Measurements from ENCODE around the gene SH2B3.

SH2B3 gene

GRCh38 chr12:111405859-111406473, at the start of gene SH2B3:
TSS of gene SH2B3 (plus strand) at chr12:111405923. CDS start at chr12:111418146, 12,223 bp downstream.
- peaks cover 3% of the 10 kb centered on the region for H3K27me3 ChIP-seq (ENCODE audit: insufficient read depth, low read length)

GRCh38 chr12:111359231-111359913, 46.4 kb upstream of the SH2B3 start:
- Histone ChIP-seq H2AFZ (ENCODE audit: low read depth, low read length) (no peak overlapping the region), H3K9me3 (ENCODE audit: low read length) (no peaks in the 10 kb centered on the region)

More at GRCh38 chr12:111405859-111406473, at the start of gene SH2B3:
- no peaks in the 10 kb centered on the region for H3K36me3 ChIP-seq (ENCODE audit: insufficient read depth, low read length)
- H3K4me3 ChIP-seq (ENCODE audit: low read length): peak within 1 kb of the TSS; percentile 60
- peak within 1 kb of the TSS; percentile 87 for H2AFZ ChIP-seq (ENCODE audit: low read depth, low read length)
- H3K4me1 ChIP-seq (ENCODE audit: insufficient read depth, low read length): peaks cover 32% of the 10 kb centered on the region
- no peaks in the 10 kb centered on the region for H3K9me3 ChIP-seq (ENCODE audit: low read length)

GRCh38 chr12:111359914-111360276, 45.8 kb upstream of the SH2B3 start:
- Histone ChIP-seq H2AFZ (ENCODE audit: low read depth, low read length) (no peak overlapping the region), H3K36me3 (ENCODE audit: insufficient read depth, low read length) (peaks cover 19% of the 10 kb centered on the region), H3K4me1 (ENCODE audit: insufficient read depth, low read length) (no peaks in the 10 kb centered on the region), H3K27me3 (ENCODE audit: insufficient read depth, low read length) (no peaks in the 10 kb centered on the region), H3K9me3 (ENCODE audit: low read length) (no peaks in the 10 kb centered on the region), H3K4me3 (ENCODE audit: low read length) (no peak overlapping the region)

More at GRCh38 chr12:111359231-111359913, 46.4 kb upstream of the SH2B3 start:
- H3K4me1 ChIP-seq (ENCODE audit: insufficient read depth, low read length): no peaks in the 10 kb centered on the region
- H3K4me3 ChIP-seq (ENCODE audit: low read length): no peak overlapping the region
- H3K36me3 ChIP-seq (ENCODE audit: insufficient read depth, low read length): peaks cover 18% of the 10 kb centered on the region
- H3K27me3 ChIP-seq (ENCODE audit: insufficient read depth, low read length): no peaks in the 10 kb centered on the region

- Histone ChIP-seq H3K36me3 (ENCODE audit: insufficient read depth, low read length) (peaks cover 24% of the 10 kb centered on the region), H3K9me3 (ENCODE audit: low read length) (no peaks in the 10 kb centered on the region), H3K27me3 (ENCODE audit: insufficient read depth, low read length) (no peaks in the 10 kb centered on the region), H3K4me3 (ENCODE audit: low read length) (no peak overlapping the region), H3K4me1 (ENCODE audit: insufficient read depth, low read length) (no peaks in the 10 kb centered on the region), H2AFZ (ENCODE audit: low read depth, low read length) (no peak overlapping the region)
These were observed 45.3 kb upstream of the SH2B3 start for GRCh38 chr12:111360325-111360930.

GRCh38 chr12:111361073-111361716, 44.5 kb upstream of the SH2B3 start:
- no peak overlapping the region for H3K4me3 ChIP-seq (ENCODE audit: low read length)
- H2AFZ ChIP-seq (ENCODE audit: low read depth, low read length): no peak overlapping the region
- H3K9me3 ChIP-seq (ENCODE audit: low read length): no peaks in the 10 kb centered on the region
- H3K4me1 ChIP-seq (ENCODE audit: insufficient read depth, low read length): no peaks in the 10 kb centered on the region
- H3K27me3 ChIP-seq (ENCODE audit: insufficient read depth, low read length): no peaks in the 10 kb centered on the region
- peaks cover 29% of the 10 kb centered on the region for H3K36me3 ChIP-seq (ENCODE audit: insufficient read depth, low read length)

GRCh38 chr12:111361717-111362576, 43.8 kb upstream of the SH2B3 start:
- peaks cover 29% of the 10 kb centered on the region for H3K36me3 ChIP-seq (ENCODE audit: insufficient read depth, low read length)
- no peak overlapping the region for H3K4me3 ChIP-seq (ENCODE audit: low read length)

GRCh38 chr12:111362687-111363475, 42.8 kb upstream of the SH2B3 start:
- Histone ChIP-seq H3K36me3 (ENCODE audit: insufficient read depth, low read length) (peaks cover 29% of the 10 kb centered on the region), H3K27me3 (ENCODE audit: insufficient read depth, low read length) (no peaks in the 10 kb centered on the region), H3K9me3 (ENCODE audit: low read length) (no peaks in the 10 kb centered on the region), H3K4me3 (ENCODE audit: low read length) (no peak overlapping the region), H3K4me1 (ENCODE audit: insufficient read depth, low read length) (peaks cover 5% of the 10 kb centered on the region), H2AFZ (ENCODE audit: low read depth, low read length) (no peak overlapping the region)

More at GRCh38 chr12:111361717-111362576, 43.8 kb upstream of the SH2B3 start:
- Histone ChIP-seq H3K27me3 (ENCODE audit: insufficient read depth, low read length) (no peaks in the 10 kb centered on the region), H3K4me1 (ENCODE audit: insufficient read depth, low read length) (no peaks in the 10 kb centered on the region), H3K9me3 (ENCODE audit: low read length) (no peaks in the 10 kb centered on the region), H2AFZ (ENCODE audit: low read depth, low read length) (no peak overlapping the region)

GRCh38 chr12:111363578-111363977, 42.1 kb upstream of the SH2B3 start:
- Histone ChIP-seq H3K36me3 (ENCODE audit: insufficient read depth, low read length) (peaks cover 29% of the 10 kb centered on the region), H3K4me3 (ENCODE audit: low read length) (no peak overlapping the region), H2AFZ (ENCODE audit: low read depth, low read length) (no peak overlapping the region), H3K27me3 (ENCODE audit: insufficient read depth, low read length) (no peaks in the 10 kb centered on the region), H3K4me1 (ENCODE audit: insufficient read depth, low read length) (peaks cover 12% of the 10 kb centered on the region), H3K9me3 (ENCODE audit: low read length) (no peaks in the 10 kb centered on the region)

- no peak overlapping the region for H3K4me3 ChIP-seq (ENCODE audit: low read length)
- peaks cover 16% of the 10 kb centered on the region for H3K4me1 ChIP-seq (ENCODE audit: insufficient read depth, low read length)
- peaks cover 29% of the 10 kb centered on the region for H3K36me3 ChIP-seq (ENCODE audit: insufficient read depth, low read length)
- no peaks in the 10 kb centered on the region for H3K9me3 ChIP-seq (ENCODE audit: low read length)
- H3K27me3 ChIP-seq (ENCODE audit: insufficient read depth, low read length): no peaks in the 10 kb centered on the region
- no peak overlapping the region for H2AFZ ChIP-seq (ENCODE audit: low read depth, low read length)
These were observed 39.6 kb upstream of the SH2B3 start for GRCh38 chr12:111366075-111366474.

- Histone ChIP-seq H3K9me3 (ENCODE audit: low read length) (no peaks in the 10 kb centered on the region), H3K4me1 (ENCODE audit: insufficient read depth, low read length) (peaks cover 16% of the 10 kb centered on the region), H3K27me3 (ENCODE audit: insufficient read depth, low read length) (no peaks in the 10 kb centered on the region)
These were observed 39.1 kb upstream of the SH2B3 start for GRCh38 chr12:111366583-111366982.

GRCh38 chr12:111367661-111368221, 38.0 kb upstream of the SH2B3 start:
- peak overlapping the region; percentile 93 for H3K4me3 ChIP-seq (ENCODE audit: low read length)
- H2AFZ ChIP-seq (ENCODE audit: low read depth, low read length): no peak overlapping the region
- no peaks in the 10 kb centered on the region for H3K9me3 ChIP-seq (ENCODE audit: low read length)
- H3K4me1 ChIP-seq (ENCODE audit: insufficient read depth, low read length): peaks cover 16% of the 10 kb centered on the region
- H3K36me3 ChIP-seq (ENCODE audit: insufficient read depth, low read length): peaks cover 24% of the 10 kb centered on the region
- H3K27me3 ChIP-seq (ENCODE audit: insufficient read depth, low read length): no peaks in the 10 kb centered on the region

More at GRCh38 chr12:111366583-111366982, 39.1 kb upstream of the SH2B3 start:
- Histone ChIP-seq H2AFZ (ENCODE audit: low read depth, low read length) (no peak overlapping the region), H3K36me3 (ENCODE audit: insufficient read depth, low read length) (peaks cover 29% of the 10 kb centered on the region), H3K4me3 (ENCODE audit: low read length) (no peak overlapping the region)

Data from neuron (in vitro differentiated cells).